H1 (cell line): Measurements from ENCODE around the gene GEN1. TPM values are rescaled to one million over a fixed set of nuclear protein-coding genes. Genes with fewer than 3 reads are reported as not detected.

Experiments
- JUN ChIP-seq: IDR thresholded peaks from 2 replicates; pipeline ENCODE4 v1.6.1; 2011; ENCODE audit warnings: low read depth, mild to moderate bottlenecking, improper control_type of control experiment, low read length
- ZNF274 ChIP-seq: IDR thresholded peaks from 2 replicates; pipeline ENCODE4 v1.7.0; 2012; ENCODE audit warnings: low read length, borderline replicate concordance; ENCODE audit errors: extremely low read depth
- polyA plus RNA-seq, 7 experiments: library from polyadenylated mRNA; depleted of rRNA in 3 of 7; stranded (reverse) in 5 of 7; unstranded in 2 of 7; fragments of >200 nt in 5 of 7; fragments of 200-250 nt in 2 of 7; gene quantifications; 1 replicate in 5 of 7; 2 replicates in 1 of 7; 4 replicates in 1 of 7; pipeline versions ENCODE4 v1.2.1 to v1.2.3, GENCODE V29; 2011 to 2013; ENCODE audit warnings: missing spikeins in 2 of 7, mixed read lengths in 2 of 7
- total RNA-seq: library from RNA; stranded (reverse); fragmentation: NEBNext Ultra II Directional; extraction: Animal tissue kit (Norgen Biotek cat#: 25700); gene quantifications from 2 replicates; pipeline ENCODE4 v1.2.1, GENCODE V29; 2021

The GEN1 gene
- total and polyA plus RNA-seq, 2 of the 8 experiments (the other 6 are each of a cell fraction or from before 2014, with no cell fraction given) = 6.9 to 19.2 TPM

- TF ChIP-seq JUN (no peak), ZNF274 (no peak)
These were observed 1.7 kb upstream of the GEN1 start (continued) for GRCh38 chr2:17752246-17752645.
